Activated naive CD4-positive, alpha-beta T cell treated with anti-CD3 and anti-CD28 coated beads for 36 hours (primary cell): Measurements from ENCODE around the gene ARHGEF16. TPM values are rescaled to one million over a fixed set of nuclear protein-coding genes. Genes with fewer than 3 reads are reported as not detected.
A peak's percentile ranks its signal among the peaks of the same experiment; 100 is the strongest.

Source experiments
- CTCF ChIA-PET: fragments of 350-600 bp; sonication (Branson Sonifier 250); formaldehyde crosslinking; loops from one replicate; lab custom pipeline; 2021; ENCODE audit warnings: antibody characterized with exemption; lab: Charles Lee
- DNase-seq: peaks from one replicate; pipeline ENCODE4 v3.0.0-alpha.2; 2020
- H3K27ac Mint-ChIP-seq: one replicate; pipeline ENCODE4 v1.8.0; 2021; ENCODE audit warnings: mild to moderate bottlenecking, mixed read lengths
- H3K27me3 Mint-ChIP-seq: one replicate; pipeline ENCODE4 v1.8.0; 2021; ENCODE audit warnings: low read depth, mixed read lengths
- H3K36me3 Mint-ChIP-seq: one replicate; pipeline ENCODE4 v1.8.0; 2021; ENCODE audit warnings: low read depth, mixed read lengths
- H3K4me1 Mint-ChIP-seq: one replicate; pipeline ENCODE4 v1.8.0; 2021; ENCODE audit warnings: low read depth, mixed read lengths
- H3K4me3 Mint-ChIP-seq: one replicate; pipeline ENCODE4 v1.8.0; 2021; ENCODE audit warnings: mild to moderate bottlenecking, moderate library complexity, mixed read lengths
- H3K9me3 Mint-ChIP-seq: one replicate; pipeline ENCODE4 v1.8.0; 2021; ENCODE audit warnings: mixed read lengths
- intact Hi-C: fragments of 100-400 bp; cut with micrococcal nuclease; formaldehyde crosslinking; loops from one replicate; pipeline ENCODE4 v1.15.1; 2023
- total RNA-seq, 2 experiments: library from RNA; stranded (reverse); gene quantifications; one replicate each; pipeline ENCODE4 v1.2.3, GENCODE V29; 2021

ARHGEF16 gene
- total RNA-seq, 2 experiments from 2014 or later, result 0.17 TPM

- no peak overlapping the region for H3K27ac Mint-ChIP-seq
- H3K36me3 Mint-ChIP-seq, result no peaks in the 10 kb centered on the region
- peaks cover 5% of the 10 kb centered on the region for H3K4me1 Mint-ChIP-seq
- CTCF ChIA-PET, result no interaction called here
- no peaks in the 10 kb centered on the region for H3K9me3 Mint-ChIP-seq
- no peak overlapping the region for H3K4me3 Mint-ChIP-seq
- H3K27me3 Mint-ChIP-seq, result no peaks in the 10 kb centered on the region
- DNase-seq, result no peak
- intact Hi-C loops, result no loop called here
Observed at GRCh38 chr1:3521426-3521825, 67.0 kb downstream of the ARHGEF16 start.

GRCh38 chr1:3522112-3522511 is 67.6 kb downstream of the ARHGEF16 start:
- H3K4me3 Mint-ChIP-seq, result no peak overlapping the region
- CTCF ChIA-PET, result no interaction called here
- H3K27me3 Mint-ChIP-seq, result no peaks in the 10 kb centered on the region
- H3K4me1 Mint-ChIP-seq, result peaks cover 5% of the 10 kb centered on the region
- H3K9me3 Mint-ChIP-seq, result no peaks in the 10 kb centered on the region
- no peak for DNase-seq
- no peaks in the 10 kb centered on the region for H3K36me3 Mint-ChIP-seq
- no peak overlapping the region for H3K27ac Mint-ChIP-seq
- intact Hi-C loops, result no loop called here

- no peaks in the 10 kb centered on the region for H3K36me3 Mint-ChIP-seq
Observed at GRCh38 chr1:3522564-3523265, 68.2 kb downstream of the ARHGEF16 start.

GRCh38 chr1:3523980-3524379 is 69.5 kb downstream of the ARHGEF16 start:
- DNase-seq, result no peak
- H3K4me1 Mint-ChIP-seq, result peaks cover 5% of the 10 kb centered on the region
- CTCF ChIA-PET, result no interaction called here
- no peaks in the 10 kb centered on the region for H3K36me3 Mint-ChIP-seq
- H3K27me3 Mint-ChIP-seq, result no peaks in the 10 kb centered on the region
- H3K27ac Mint-ChIP-seq, result no peak overlapping the region
- no peaks in the 10 kb centered on the region for H3K9me3 Mint-ChIP-seq
- no peak overlapping the region for H3K4me3 Mint-ChIP-seq
- intact Hi-C loops, result no loop called here

More at GRCh38 chr1:3522564-3523265, 68.2 kb downstream of the ARHGEF16 start:
- no peak overlapping the region for H3K4me3 Mint-ChIP-seq
- H3K27ac Mint-ChIP-seq, result no peak overlapping the region
- peaks cover 5% of the 10 kb centered on the region for H3K4me1 Mint-ChIP-seq
- H3K27me3 Mint-ChIP-seq, result no peaks in the 10 kb centered on the region
- intact Hi-C loops, result no loop called here
- CTCF ChIA-PET, result no interaction called here
- no peak for DNase-seq
- no peaks in the 10 kb centered on the region for H3K9me3 Mint-ChIP-seq

GRCh38 chr1:3524556-3525203 is 70.2 kb downstream of the ARHGEF16 start:
- Mint-ChIP-seq H3K27ac (no peak overlapping the region), H3K4me3 (no peak overlapping the region), H3K9me3 (no peaks in the 10 kb centered on the region), H3K36me3 (no peaks in the 10 kb centered on the region), H3K27me3 (no peaks in the 10 kb centered on the region), H3K4me1 (peaks cover 5% of the 10 kb centered on the region)
- intact Hi-C loops, result no loop called here
- CTCF ChIA-PET, result no interaction called here
- DNase-seq, result no peak

GRCh38 chr1:3525551-3526482 is 71.4 kb downstream of the ARHGEF16 start:
- Mint-ChIP-seq H3K36me3 (no peaks in the 10 kb centered on the region), H3K27me3 (no peaks in the 10 kb centered on the region), H3K9me3 (no peaks in the 10 kb centered on the region), H3K4me3 (no peak overlapping the region), H3K27ac (no peak overlapping the region), H3K4me1 (peaks cover 13% of the 10 kb centered on the region)
- intact Hi-C loops, result no loop called here
- DNase-seq, result no peak
- CTCF ChIA-PET, result interaction anchor here (0.6 kb wide), 1 partner anchor 239 kb away, joined by 3 read pairs; no protein-coding TSS in a partner anchor

GRCh38 chr1:3527774-3528173 is 73.3 kb downstream of the ARHGEF16 start:
- H3K4me1 Mint-ChIP-seq, result peaks cover 15% of the 10 kb centered on the region
- no peak for DNase-seq
- H3K4me3 Mint-ChIP-seq, result no peak overlapping the region
- H3K27ac Mint-ChIP-seq, result no peak overlapping the region
- no peaks in the 10 kb centered on the region for H3K9me3 Mint-ChIP-seq
- H3K36me3 Mint-ChIP-seq, result no peaks in the 10 kb centered on the region
- H3K27me3 Mint-ChIP-seq, result no peaks in the 10 kb centered on the region
- intact Hi-C loops, result no loop called here
- CTCF ChIA-PET, result interaction anchor here (1.5 kb wide), 1 partner anchor 37 kb away, joined by 5 read pairs; no protein-coding TSS in a partner anchor

- CTCF ChIA-PET, result interaction anchor here (1.2 to 1.5 kb wide), 2 partner anchors 38 to 92 kb away, joined by 3 to 5 read pairs; no protein-coding TSS in a partner anchor
- intact Hi-C loops, result no loop called here
- Mint-ChIP-seq H3K27me3 (no peaks in the 10 kb centered on the region), H3K36me3 (no peaks in the 10 kb centered on the region), H3K4me3 (no peak overlapping the region), H3K27ac (no peak overlapping the region), H3K4me1 (peaks cover 15% of the 10 kb centered on the region), H3K9me3 (no peaks in the 10 kb centered on the region)
- no peak for DNase-seq
Observed at GRCh38 chr1:3529099-3529729, 74.7 kb downstream of the ARHGEF16 start.

- H3K9me3 Mint-ChIP-seq, result no peaks in the 10 kb centered on the region
- DNase-seq, result peak; percentile 13
- CTCF ChIA-PET, result interaction anchor here (1.0 to 1.3 kb wide), 3 partner anchors 12 to 91 kb away, joined by 3 to 4 read pairs (median 3); no protein-coding TSS in a partner anchor
- H3K4me1 Mint-ChIP-seq, result peaks cover 10% of the 10 kb centered on the region
- no peaks in the 10 kb centered on the region for H3K36me3 Mint-ChIP-seq
- intact Hi-C loops, result no loop called here
- H3K27ac Mint-ChIP-seq, result peak overlapping the region; percentile 18
- H3K4me3 Mint-ChIP-seq, result peak overlapping the region; percentile 74
- no peaks in the 10 kb centered on the region for H3K27me3 Mint-ChIP-seq
Observed at GRCh38 chr1:3530086-3530925, 75.8 kb downstream of the ARHGEF16 start.
